Sigmoid colon (tissue), 7 donors: ENCODE measurements around the gene NDST3. TPM values are rescaled to one million over a fixed set of nuclear protein-coding genes. Genes with fewer than 3 reads are reported as not detected.
A peak's percentile ranks its signal among the peaks of the same experiment; 100 is the strongest.

Experiments
- DNase-seq: peaks from one replicate; pipeline ENCODE4 v3.0.0-alpha.2; 2019
- H3K27ac ChIP-seq, 4 donors: fragments of 200-600 bp; sonication (generic); one replicate each; pipeline ENCODE4 v1.5.1; 2016 to 2019; ENCODE audit warnings: mild to moderate bottlenecking in 1 of 4
- H3K27me3 ChIP-seq, 3 donors: fragments of 200-600 bp; sonication (generic); one replicate each; pipeline ENCODE4 v1.5.1; 2019; ENCODE audit warnings: mild to moderate bottlenecking in 1 of 3
- H3K36me3 ChIP-seq, 4 donors: fragments of 200-600 bp; sonication (generic); one replicate each; pipeline ENCODE4 v1.5.1; 2016 to 2019
- H3K4me1 ChIP-seq, 4 donors: fragments of 200-600 bp; sonication (generic); one replicate each; pipeline ENCODE4 v1.5.1; 2017 to 2019
- H3K4me3 ChIP-seq, 4 donors: fragments of 200-600 bp; sonication (generic); one replicate each; pipeline ENCODE4 v1.5.1; 2017 to 2019; ENCODE audit warnings: mild to moderate bottlenecking in 2 of 4, moderate library complexity in 1 of 4
- H3K9me3 ChIP-seq, 4 donors: fragments of 200-600 bp in 3 of 4; sonication (generic) in 3 of 4; one replicate each; pipeline versions ENCODE4 v1.5.1 to v1.6.1; 2013 to 2019
- EP300 ChIP-seq, 4 donors: sonication (generic); formaldehyde crosslinking; IDR thresholded peaks; one replicate each; pipeline ENCODE4 v1.6.1; 2017; ENCODE audit warnings: antibody characterized with exemption in 4 of 4
- POLR2A ChIP-seq, 2 donors: fragments of 450-650 bp; IDR thresholded peaks; one replicate each; pipeline ENCODE4 v1.6.1; 2016; ENCODE audit warnings: antibody characterized with exemption in 2 of 2, mild to moderate bottlenecking in 2 of 2, moderate library complexity in 2 of 2
- POLR2AphosphoS5 ChIP-seq, 4 donors: sonication (generic); formaldehyde crosslinking; IDR thresholded peaks; one replicate each; pipeline ENCODE4 v1.6.1; 2017; ENCODE audit warnings: antibody characterized with exemption in 4 of 4
- WGBS, 2 donors: extraction: QIAGEN DNeasy Blood & Tissue Kit; methylation state at CpG; one replicate each; pipeline ENCODE4 v1.1.7; 2013; 5-methylcytosine and 5-hydroxymethylcytosine counted together
- intact Hi-C: fragments of 100-400 bp; cut with DNase I; formaldehyde crosslinking; loops from one replicate; pipeline ENCODE4 v1.15.1; 2023
- polyA plus RNA-seq, 3 donors: library from polyadenylated mRNA; stranded (reverse); fragments of 200-250 nt; gene quantifications; one replicate each; pipeline ENCODE4 v1.2.3, GENCODE V29; 2013
- total RNA-seq, 4 donors: library from RNA; depleted of rRNA; stranded (reverse); fragments of >200 nt; gene quantifications; one replicate each; pipeline ENCODE4 v1.1.0, GENCODE V29; 2016
- TF ChIP-seq, protein P1 (sequence below), 4 experiments: fragments of 450-650 bp in 3 of 4; fragments of 200-600 bp in 1 of 4; IDR thresholded peaks; one replicate each; pipeline ENCODE4 v1.5.1; 2016 to 2019; ENCODE audit warnings: antibody characterized with exemption in 4 of 4, mild to moderate bottlenecking in 3 of 4, moderate library complexity in 2 of 4
- donor health status: healthy with polysubstance abuse.
- donor health status: Bipolar disorder and iron deficiency.
- donor health status: healthy.

NDST3 gene
- total RNA-seq (under 1 TPM in 2 of 4 donors, not detected in 2; under 0.01 TPM), polyA plus RNA-seq (under 1 TPM in 1 of 3 donors, not detected in 2; 0.04 TPM)

DNA sequence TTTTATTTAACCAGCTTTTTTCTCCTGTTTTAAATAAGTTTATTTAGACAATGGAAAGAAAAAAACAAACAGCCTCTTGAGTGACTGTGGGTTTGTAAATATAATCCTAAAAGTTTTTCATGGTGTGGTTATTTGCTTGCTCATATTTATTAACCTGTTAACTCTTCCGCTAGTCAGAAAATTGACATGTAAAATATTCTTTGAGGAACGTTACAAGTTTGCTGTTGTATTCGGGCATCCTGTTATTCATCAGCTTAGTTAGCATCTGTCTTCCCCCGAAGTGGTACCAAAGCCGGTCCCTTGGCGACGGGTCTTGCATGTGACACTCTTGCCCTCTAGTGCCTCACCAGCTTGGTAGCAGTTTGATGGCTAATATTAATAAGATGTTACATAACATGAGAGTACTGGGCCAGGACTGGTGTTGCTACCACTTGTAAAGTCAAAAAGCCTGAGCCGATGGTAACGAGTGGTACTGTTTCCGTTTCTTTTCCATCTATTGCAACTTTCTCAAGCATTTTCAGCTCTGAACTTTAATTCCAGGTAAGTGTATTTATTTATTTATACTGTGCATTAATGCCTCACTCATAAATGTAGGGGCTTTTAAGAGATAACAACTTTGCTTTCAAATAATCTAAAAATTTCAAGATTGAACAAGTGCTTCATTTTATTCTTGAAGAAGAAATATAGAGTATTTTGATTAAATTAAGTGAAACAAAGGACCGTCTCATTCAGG, at the start of gene NDST3:
Gene NDST3, plus strand, starts transcription at position 434 of the 733 bp plus-strand sequence. CDS start 19,425 bp downstream, outside the sequence.
- no peak within 1 kb of the TSS for H3K27ac ChIP-seq
- peaks cover 0 to 54% (median 18%) of the 10 kb centered on the region in 3 donors for H3K27me3 ChIP-seq
- 14 to 20% methylated on average over 11 of the region's 11 CpGs for WGBS, 2 donors
- peak within 1 kb of the TSS; percentile 16 to 54 (median 48) for H3K4me3 ChIP-seq
- H3K9me3 ChIP-seq: no peaks in the 10 kb centered on the region
- no peaks in the 10 kb centered on the region for H3K36me3 ChIP-seq
- H3K4me1 ChIP-seq: peaks cover 0 to 15% (median 11%) of the 10 kb centered on the region in 4 donors
- TF ChIP-seq POLR2A (IDR thresholded peaks at IDR 0.05) (no peak), POLR2AphosphoS5 (IDR thresholded peaks at IDR 0.05) (no peak), EP300 (IDR thresholded peaks at IDR 0.05) (no peak)
- TF ChIP-seq, protein P1, sequence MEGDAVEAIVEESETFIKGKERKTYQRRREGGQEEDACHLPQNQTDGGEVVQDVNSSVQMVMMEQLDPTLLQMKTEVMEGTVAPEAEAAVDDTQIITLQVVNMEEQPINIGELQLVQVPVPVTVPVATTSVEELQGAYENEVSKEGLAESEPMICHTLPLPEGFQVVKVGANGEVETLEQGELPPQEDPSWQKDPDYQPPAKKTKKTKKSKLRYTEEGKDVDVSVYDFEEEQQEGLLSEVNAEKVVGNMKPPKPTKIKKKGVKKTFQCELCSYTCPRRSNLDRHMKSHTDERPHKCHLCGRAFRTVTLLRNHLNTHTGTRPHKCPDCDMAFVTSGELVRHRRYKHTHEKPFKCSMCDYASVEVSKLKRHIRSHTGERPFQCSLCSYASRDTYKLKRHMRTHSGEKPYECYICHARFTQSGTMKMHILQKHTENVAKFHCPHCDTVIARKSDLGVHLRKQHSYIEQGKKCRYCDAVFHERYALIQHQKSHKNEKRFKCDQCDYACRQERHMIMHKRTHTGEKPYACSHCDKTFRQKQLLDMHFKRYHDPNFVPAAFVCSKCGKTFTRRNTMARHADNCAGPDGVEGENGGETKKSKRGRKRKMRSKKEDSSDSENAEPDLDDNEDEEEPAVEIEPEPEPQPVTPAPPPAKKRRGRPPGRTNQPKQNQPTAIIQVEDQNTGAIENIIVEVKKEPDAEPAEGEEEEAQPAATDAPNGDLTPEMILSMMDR (IDR thresholded peaks at IDR 0.05): no peak
- intact Hi-C loops: no loop called here
- no peak for DNase-seq

DNA sequence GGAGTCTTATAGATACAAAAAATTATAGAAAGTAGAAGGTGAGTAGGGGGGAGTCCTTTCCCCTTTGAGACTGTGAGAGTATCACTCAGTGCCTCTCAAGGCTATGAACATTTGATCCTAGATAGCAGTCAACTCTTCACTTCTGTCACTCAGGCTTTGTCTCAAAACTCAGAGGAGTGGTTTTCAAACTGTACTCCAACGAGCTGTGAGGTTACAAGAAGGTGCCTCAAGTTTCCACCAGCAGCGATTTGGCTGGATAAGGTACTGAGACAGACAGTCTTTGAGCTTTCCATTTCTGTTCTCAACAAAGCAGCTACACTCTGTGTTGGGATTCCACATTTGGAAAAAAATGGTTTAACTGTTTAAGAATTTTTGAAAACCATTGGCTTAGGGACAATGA, 48.0 kb upstream of the NDST3 start:
- 63 to 68% methylated on average over 2 of the region's 2 CpGs for WGBS, 2 donors
- intact Hi-C loops: no loop called here
- H3K36me3 ChIP-seq: no peaks in the 10 kb centered on the region
- H3K27me3 ChIP-seq: no peaks in the 10 kb centered on the region
- no peak for TF ChIP-seq EP300 (IDR thresholded peaks at IDR 0.05)
- TF ChIP-seq POLR2AphosphoS5 (IDR thresholded peaks at IDR 0.05): no peak
- TF ChIP-seq, protein P1 (IDR thresholded peaks at IDR 0.05): no peak
- TF ChIP-seq POLR2A (IDR thresholded peaks at IDR 0.05): no peak
- no peak overlapping the region for H3K27ac ChIP-seq
- DNase-seq: no peak
- no peaks in the 10 kb centered on the region for H3K4me1 ChIP-seq
- no peak overlapping the region for H3K4me3 ChIP-seq
- H3K9me3 ChIP-seq: no peaks in the 10 kb centered on the region

DNA sequence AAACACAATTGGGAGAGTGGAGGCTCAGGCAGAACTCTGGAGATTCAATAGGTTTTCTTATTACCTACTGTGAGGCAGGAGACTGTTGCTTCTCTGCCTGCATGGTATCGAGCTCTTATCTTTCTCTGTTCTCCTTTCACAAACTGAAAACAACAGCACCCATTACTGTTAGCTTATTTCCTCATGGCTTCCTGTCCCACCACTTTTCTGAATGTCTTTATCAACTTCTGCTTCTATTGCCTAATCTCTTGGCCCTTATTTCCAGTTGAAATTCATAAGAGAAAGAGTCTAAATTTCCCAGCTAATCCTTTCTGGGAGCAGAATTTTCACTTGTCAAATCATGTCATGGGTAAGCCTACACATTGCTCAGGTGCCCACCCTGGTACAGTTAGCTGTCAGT, 46.8 kb upstream of the NDST3 start:
- Histone ChIP-seq H3K27ac (no peak overlapping the region), H3K4me1 (no peaks in the 10 kb centered on the region), H3K9me3 (no peaks in the 10 kb centered on the region), H3K36me3 (no peaks in the 10 kb centered on the region), H3K27me3 (no peaks in the 10 kb centered on the region), H3K4me3 (no peak overlapping the region)
- WGBS, 2 donors: 36 to 57% methylated on average over 1 of the region's 1 CpG
- intact Hi-C loops: no loop called here
- no peak for TF ChIP-seq EP300 (IDR thresholded peaks at IDR 0.05)
- TF ChIP-seq POLR2A (IDR thresholded peaks at IDR 0.05): no peak
- TF ChIP-seq, protein P1 (IDR thresholded peaks at IDR 0.05): no peak
- TF ChIP-seq POLR2AphosphoS5 (IDR thresholded peaks at IDR 0.05): no peak
- no peak for DNase-seq

DNA sequence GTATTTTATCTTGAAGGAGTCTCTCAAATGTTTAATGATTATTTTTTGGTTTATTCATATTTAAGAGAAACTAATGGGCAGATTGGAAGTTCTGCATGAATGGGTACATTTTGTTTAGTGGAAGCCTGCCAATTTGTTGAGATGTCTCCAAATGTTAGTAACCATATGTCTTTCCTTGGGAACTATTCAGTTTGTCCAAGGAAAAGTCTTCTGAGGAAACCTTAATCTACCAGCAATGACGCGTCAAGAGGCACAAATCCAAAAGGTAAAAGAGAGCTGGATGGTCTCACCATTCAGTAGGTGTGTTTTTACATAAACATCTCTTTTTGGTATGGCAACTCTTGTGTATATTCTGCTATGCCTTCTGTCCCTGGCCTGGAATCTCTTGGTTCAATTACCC, 37.4 kb upstream of the NDST3 start:
- WGBS, 2 donors: 98% methylated on average over 2 of the region's 2 CpGs
- Histone ChIP-seq H3K27ac (no peak overlapping the region), H3K4me1 (no peaks in the 10 kb centered on the region), H3K9me3 (no peaks in the 10 kb centered on the region), H3K4me3 (no peak overlapping the region), H3K27me3 (no peaks in the 10 kb centered on the region), H3K36me3 (no peaks in the 10 kb centered on the region)
- TF ChIP-seq POLR2AphosphoS5 (IDR thresholded peaks at IDR 0.05) (no peak), POLR2A (IDR thresholded peaks at IDR 0.05) (no peak), EP300 (IDR thresholded peaks at IDR 0.05) (no peak)
- TF ChIP-seq, protein P1 (IDR thresholded peaks at IDR 0.05): no peak
- intact Hi-C loops: no loop called here
- DNase-seq: no peak
